ENCODE results near the gene TNFRSF8. TPM values are rescaled to one million over a fixed set of nuclear protein-coding genes. Genes with fewer than 3 reads are reported as not detected.
A peak's percentile ranks its signal among the peaks of the same experiment; 100 is the strongest.

The TNFRSF8 gene
- total RNA-seq, 1 donor from 2014 or later: 0.10 TPM

GRCh38 chr1:12176298-12177118 lies 113.4 kb downstream of the TNFRSF8 start:
- no peak for DNase-seq

DNA sequence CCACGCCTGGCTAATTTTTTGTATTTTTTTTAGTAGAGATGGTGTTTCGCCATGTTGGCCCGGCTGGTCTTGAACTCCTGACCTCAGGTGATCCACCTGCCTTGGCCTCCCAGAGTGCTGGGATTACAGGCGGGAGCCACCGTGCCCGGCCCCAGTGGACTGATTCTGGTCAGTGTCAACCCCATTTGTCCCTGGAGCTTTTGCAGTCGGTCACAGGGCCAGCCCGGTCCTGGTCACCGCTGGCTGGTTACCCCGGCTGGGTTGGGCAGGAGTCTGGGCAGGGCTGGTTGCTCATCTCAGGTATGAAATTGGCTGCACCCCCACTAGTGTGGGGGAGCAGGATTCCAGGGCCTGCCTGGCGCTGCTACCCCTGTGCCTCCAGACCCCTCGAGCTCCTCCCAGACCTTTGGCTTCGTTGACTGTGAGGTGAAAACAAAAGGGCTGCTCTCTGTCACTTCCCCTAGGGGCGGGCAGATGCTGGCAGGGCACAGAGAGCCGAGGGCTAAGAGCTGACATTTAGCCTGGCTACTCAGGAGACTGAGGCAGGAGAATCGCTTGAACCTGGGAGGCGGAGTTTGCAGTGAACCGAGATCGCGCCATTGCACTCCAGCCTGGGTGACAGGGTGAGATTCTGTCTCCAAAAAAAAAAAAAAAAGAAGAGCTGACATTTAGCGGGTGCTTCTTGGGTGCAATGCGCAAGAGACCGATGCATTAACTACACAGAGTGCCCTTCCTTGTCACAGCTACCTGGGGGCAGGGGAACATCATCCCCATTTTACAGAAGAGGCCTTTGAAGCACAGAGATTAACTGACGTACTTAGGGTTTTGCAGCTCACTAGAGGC lies 114.3 kb downstream of the TNFRSF8 start:
- DNase-seq: no peak

GRCh38 chr1:12177999-12178441 lies 114.9 kb downstream of the TNFRSF8 start:
- no peak for DNase-seq

GRCh38 chr1:12178511-12178910 lies 115.4 kb downstream of the TNFRSF8 start:
- no peak for DNase-seq

DNA sequence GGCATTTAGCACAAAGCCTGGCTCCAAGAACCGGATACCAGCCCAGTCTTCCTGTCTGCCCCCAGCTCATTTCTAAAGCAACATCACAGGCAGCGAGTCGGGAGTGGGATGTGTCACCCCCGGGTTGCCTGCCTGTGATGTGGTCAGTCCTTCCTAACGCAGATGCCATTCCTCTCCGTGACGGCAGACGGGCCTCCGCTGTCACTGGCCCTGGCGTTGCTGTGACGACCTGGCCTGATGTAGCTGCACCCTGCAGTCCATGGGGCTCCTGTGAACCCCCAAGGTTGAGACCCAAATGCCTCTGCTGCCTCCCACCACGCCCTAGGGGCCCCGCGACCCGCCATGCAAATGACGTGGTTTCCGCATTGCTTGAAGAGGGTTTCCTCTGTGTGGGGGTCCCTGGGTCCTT lies 116.0 kb downstream of the TNFRSF8 start:
- DNase-seq: no peak

GRCh38 chr1:12179676-12180075 lies 116.6 kb downstream of the TNFRSF8 start:
- no peak for DNase-seq

DNA sequence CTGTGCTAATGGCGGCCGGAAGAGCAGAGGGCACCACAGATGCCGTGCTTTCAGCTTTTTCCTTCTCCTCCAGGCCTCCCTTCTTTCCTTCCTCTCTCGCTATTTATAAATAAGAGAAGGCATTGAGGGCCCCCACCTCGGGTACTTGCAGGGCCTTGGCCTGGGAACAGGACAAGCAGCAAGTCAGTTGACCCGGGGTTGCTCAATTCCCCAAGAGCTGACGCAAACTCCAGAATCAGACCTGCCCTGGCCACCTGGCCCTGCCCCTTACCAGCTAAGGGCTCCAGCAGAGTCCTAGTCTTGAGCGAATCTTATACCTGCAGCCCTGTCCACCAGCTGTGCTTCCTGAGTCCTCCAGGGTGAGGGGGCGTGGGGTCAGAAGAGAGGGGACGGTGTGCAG lies 117.2 kb downstream of the TNFRSF8 start:
- DNase-seq: no peak

- no peak for DNase-seq
These were observed 117.8 kb downstream of the TNFRSF8 start for GRCh38 chr1:12180903-12181302.

DNA sequence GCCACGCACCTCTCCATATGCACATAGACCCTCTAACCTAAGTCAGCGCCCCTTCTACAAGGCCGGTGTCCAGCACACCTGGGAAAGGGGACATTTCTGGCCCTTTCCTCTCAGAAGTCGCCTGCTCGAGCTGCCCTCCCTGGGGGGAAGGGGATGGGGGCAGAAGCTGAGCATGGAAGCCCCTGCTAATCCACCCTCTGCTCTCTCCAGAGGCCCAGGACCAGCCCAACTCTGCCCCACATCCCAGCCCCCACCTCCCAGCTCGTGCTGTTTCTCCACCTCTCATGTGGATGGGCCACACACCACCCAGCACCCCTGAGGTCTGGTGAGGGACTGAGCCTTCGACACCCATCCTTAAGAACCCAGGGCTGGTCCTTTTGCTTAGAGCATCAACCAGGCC lies 118.5 kb downstream of the TNFRSF8 start:
- no peak for DNase-seq

DNA sequence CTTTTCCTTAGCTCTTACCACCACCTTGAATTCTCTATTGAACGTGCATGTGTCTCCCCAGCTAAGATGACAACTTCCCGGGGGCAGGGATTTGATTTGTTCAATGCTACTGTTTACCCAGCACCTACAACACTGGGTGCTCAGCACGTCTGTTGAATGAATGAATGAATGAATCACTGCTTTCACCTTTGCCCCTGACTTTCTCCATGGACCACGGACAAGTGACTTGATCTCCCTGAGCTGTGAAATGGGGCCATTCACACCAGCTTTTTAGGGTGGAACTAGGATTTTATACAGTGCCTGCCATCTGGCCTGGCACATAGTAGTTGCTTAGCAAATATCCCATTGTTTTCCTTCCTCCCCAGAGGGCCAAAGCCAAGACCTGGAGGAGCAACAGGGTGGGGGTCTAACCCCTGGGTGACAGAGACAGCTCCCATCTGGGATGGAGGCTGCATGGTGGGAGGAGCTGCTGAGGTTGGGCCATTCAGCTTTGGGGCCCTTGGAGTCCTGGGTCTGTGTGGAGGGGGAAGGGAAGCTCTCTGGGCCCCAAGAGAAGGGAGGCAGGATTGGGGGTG lies 119.4 kb downstream of the TNFRSF8 start:
- no peak for DNase-seq

DNA sequence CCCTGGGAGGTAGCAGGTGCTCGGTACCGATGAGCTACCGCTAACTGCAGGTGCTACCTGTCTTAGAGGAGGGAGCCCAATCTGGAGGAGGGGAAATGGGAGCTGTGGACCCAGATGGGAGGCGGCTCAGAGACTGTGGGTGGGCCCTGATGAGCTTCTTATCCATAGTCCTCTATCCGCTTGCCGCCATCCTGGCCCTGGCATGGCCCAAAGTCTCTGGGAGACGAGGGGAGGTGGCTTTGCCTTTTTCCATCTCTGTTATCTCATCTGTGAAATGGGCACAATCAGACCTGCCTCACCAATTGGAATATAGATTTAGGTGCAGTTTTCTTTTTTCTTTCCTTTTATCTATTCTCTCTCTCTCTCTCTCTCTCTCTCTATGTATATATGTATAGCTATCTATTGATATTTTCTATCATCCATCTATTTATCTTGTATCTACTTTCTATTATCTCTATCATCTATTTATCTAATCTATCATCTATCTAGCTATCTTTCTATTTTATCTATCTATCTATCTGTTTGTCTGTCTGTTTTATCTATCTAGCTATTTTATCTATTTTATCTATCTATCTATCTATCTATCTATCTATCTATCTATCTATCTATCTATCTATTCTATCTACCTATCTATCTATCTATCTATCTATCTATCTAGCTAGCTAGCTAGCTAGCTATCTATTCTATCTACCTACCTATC lies 120.1 kb downstream of the TNFRSF8 start:
- DNase-seq: no peak

- DNase-seq: peak; percentile 54
These were observed 121.0 kb downstream of the TNFRSF8 start for GRCh38 chr1:12184008-12184681.

DNA sequence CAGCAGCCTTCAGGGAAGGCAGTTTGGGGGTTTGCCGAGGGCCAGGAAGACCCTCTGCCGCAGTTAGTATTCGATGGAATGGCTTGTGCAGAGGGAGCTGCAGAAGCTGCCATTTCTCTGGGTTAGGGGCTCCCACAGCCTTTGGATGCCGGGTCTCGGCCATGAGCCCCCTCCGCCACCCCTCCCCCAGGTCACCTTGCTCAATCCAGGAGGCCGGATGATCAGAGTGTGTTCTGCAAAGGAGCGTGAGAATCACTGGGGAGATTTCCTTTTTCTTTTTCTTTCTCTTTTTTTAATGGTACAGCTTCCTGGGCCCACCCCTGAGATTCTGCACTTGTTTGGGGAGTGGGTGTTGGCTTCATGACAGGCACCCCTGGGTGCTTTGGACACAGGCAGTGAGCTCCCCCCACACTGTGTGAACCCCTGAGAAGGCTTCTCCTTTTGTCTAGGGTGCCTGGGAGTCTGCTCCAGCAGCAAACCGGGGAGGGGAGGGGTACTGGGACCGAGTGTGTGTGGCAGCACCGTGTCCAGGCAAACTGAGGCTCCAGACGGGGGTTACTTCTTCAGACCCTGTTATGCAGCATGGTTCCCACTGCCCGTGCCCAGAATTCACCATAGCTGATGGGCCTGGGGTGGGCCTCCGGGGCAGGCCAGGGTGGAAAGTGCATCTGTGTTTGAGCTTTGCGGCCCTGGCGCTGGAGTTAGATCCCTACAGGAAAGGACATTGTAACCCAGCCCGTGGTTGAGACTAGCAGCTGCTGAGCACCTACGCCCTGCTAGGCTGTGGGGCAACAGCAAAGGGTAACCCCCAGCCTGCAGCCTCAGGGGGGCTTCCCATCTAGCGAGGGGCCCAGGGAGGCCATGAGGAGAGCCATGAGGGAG lies 122.2 kb downstream of the TNFRSF8 start:
- DNase-seq: no peak

GRCh38 chr1:12185918-12186678 lies 123.0 kb downstream of the TNFRSF8 start:
- DNase-seq: no peak

DNA sequence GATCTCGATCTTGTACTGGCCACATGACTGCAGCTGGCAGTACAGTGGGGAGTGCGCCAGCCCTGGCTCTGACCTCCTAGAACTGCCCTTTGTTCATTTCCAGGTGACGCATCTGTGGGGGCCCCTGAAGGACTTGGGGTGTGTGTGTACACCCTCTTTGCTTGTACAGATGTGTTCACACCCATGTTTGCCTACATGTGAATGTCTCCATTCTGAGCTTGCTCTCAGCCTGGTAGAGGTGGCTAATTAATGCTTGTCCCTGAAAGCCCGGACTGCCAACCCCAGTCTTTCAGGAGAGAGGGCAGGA lies 123.5 kb downstream of the TNFRSF8 start:
- no peak for DNase-seq

DNA sequence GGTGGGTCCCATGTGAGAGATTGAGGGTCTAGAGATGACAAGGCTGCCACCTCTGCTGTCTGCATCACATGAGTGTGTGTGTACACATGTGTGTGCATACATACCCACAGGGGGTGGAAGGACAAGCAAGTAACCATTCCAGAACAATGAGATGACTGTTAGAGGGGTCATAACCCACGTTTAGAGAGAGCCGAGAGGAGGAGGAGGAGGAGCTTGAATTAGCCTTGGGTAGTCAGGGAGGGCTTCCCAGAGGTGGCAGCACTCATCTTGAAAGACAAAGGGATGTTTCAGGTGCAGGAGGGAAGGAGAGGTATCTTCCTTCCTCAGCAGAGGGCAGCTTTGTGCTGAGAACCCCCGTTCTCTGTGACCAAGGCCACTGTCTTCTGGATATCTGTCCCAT lies 125.0 kb downstream of the TNFRSF8 start:
- DNase-seq: no peak

GRCh38 chr1:12188657-12189327 lies 125.7 kb downstream of the TNFRSF8 start:
- DNase-seq: no peak

- no peak for DNase-seq
These were observed 126.2 kb downstream of the TNFRSF8 start for GRCh38 chr1:12189328-12189682.

GRCh38 chr1:12191242-12192032 lies 128.3 kb downstream of the TNFRSF8 start:
- no peak for DNase-seq

Data from skin of body (tissue), 2 donors.